Activated CD4-positive, alpha-beta T cell treated with anti-CD3 and anti-CD28 coated beads, Interleukin-2, amount 50 U/mL, for 48 hours (primary cell): ENCODE measurements around the gene ZNF681.
"Not testable (repeated sequence)": the region's sequence is repeated elsewhere in the genome, so short reads cannot be mapped to it uniquely, and the experiment has no call there.

Experiments used
- DNase-seq, 2 experiments: peaks; one replicate each; pipeline ENCODE4 v3.0.0-alpha.2; 2020

Gene ZNF681

DNA sequence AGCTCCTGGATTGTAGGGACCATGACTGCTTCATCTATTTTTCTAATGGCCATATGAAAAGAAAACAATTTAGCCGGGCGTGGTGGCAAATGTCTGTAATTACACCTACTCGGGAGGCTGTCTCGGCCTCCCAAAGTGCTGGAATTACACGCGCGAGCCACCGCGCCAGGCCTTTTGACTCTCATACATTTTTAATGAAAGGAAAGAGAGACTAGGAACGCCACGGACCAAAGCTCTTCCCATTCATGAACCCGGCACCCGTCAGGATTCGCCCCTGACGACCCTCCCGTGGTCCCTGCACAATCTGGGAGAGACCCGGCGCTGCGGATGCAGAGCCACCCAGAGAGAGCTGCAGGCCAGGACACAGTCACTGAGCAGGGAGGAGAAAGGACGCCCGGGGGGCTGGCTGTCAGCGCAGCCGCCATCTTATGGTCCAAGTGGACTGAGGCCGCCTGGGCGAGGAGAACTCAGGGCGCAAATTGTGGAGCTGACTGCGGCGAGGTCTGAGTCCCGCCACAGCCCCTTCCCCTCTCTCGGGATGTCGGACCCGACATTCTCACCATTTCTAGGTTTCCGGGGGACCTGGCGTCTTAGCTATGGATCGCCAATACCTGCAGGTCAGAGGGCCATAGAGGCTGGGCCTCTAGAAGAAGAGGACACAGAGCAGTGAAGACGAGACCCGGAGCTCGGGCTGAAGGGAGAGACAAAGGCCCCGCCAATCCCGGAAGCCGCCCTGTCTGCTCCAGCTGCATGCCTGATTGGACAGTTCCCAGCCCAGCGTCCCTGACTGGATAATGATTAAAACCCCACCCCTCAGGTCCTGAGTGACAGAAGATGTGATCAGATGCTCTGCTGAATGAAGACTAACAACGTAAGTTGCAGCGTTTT, at the start of gene ZNF681:
ZNF681 (minus strand) TSS at position 705 of the 888 bp plus-strand sequence; CDS start at position 563, 142 bp downstream.
- peak; percentile 84 to 89 for DNase-seq

DNA sequence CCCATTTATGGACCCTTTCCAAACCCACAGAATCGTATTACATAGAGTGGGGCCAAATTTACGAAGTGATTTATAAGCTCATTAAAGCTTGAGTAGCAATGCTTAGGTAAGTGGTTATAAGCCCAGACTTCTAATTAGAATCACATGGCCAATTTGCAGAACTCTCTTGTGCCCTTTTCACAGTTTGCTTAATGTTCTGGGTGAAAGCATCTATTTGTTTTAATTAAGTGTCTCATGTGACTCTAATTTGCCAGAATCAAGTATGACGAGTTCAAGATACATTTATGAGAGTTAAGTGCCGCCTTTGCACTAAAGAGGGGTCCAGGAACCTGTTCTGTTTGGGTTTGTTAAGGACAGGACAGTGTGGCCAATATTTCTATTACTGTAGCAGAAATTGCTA, 46.0 kb upstream of the ZNF681 start:
- DNase-seq = no peak

DNA sequence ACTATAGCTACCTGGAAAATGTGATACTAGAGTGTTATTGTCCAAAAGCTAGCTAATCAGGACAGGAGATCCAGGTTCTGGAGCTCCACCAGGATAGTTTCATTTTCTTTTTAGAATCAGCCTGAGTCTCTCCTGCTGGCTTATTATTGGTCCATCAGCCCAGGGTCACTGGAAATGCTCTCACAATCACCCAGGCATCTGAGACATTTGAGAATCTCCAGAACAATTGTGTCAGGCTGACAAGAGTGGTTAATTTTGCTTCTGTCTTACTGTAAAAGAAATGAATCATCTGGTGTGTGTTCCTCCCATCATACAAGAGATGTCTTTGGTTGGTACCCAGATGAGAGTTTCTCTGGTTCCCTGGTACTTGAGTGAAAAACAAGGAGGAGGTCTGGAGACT, 43.6 kb upstream of the ZNF681 start:
- no peak for DNase-seq

DNA sequence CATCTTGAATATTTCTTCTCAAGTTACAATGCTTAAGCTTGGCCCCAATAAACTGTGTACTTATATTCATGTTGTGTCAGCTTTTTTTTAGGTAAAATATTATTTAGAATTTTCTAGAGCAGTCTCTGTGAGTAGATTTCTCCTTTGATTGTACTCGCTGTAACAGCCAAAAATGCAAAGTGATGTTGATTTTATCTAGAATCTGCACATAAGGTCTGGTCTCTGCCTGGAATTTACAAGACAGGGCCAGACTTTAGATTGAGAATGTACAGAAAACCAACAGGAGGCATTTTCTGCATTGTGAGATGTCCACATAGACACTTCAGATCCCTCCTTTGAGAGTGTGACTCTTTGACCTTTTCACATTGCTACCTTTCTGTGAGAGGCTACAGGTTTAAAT, 43.1 kb upstream of the ZNF681 start:
- DNase-seq = no peak

DNA sequence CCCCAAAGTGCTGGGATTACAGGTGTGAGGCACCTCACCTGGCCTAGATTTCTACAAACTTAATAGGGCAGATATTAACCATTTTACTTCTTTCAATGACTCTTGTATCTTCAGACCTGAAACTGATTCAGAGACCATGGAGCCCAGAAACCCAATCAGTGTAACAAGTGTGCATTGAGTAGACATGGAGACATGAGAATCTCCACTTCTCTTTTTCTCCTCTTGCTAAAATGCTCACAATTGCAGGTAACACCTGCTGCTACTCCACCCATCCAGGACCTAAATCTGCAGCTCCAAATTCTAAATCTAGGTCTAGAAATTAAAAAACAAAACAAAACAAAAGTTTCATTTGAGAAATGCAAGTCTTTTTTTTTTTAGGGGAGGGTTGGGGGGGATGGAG, 42.2 kb upstream of the ZNF681 start:
- DNase-seq = no peak

DNA sequence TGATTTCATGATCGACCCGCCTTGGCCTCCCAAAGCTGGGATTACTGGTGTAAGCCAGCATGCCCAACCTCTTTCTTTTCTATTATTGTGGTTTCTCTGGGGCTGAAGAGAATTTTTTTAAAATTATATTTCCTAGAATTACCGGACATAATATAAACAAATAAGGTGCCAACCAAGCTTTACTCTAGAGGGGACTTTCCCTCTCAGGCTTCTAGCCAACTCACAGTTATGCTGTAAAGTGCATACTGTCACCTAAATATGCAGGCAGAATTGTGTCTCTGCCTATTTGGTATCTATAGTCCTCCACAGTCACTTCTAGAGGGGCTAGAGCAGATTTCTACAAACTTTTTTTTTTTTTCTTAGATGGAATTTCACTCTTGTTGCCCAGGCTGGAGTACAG, 41.6 kb upstream of the ZNF681 start:
- DNase-seq = no peak

DNA sequence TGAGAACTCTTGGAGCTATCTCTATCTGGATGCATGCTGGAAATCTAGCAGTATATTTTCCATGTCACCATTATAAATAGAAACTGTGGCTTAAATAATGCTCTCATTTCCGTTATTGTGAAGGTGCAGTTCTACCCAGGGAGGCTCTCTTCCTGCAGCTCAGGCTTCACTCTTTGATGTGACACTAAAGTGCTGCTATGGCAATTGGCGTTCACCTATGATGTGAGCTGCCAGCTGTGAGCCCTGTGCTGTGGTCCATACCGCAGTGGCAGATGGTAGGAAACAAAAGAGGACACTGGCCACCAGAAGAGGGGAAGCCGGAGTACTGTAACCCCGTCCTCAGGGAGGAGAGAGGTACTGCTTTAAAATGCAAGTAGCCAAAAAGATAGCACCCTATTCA, 40.6 kb upstream of the ZNF681 start:
- DNase-seq = peak in 1 of 2 experiments; percentile 9

DNA sequence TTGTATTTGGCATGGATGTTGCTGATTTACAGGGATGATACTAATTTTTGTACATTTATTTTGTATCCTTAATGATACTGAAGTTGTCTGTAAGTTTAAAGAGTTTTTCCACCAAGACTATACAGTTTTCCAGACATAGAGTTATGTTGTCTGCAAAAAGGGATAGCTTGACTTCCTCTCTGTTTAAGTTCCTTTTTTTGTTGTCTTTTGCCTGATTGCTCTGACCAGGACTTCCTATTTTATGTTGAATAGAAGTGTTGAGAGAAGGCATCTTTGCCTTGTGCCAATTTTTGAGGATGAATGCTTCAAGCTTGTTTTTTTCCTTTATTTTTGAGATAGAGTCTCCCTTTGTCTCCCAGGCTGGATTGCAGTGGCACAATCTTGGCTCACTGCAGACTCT, 36.8 kb upstream of the ZNF681 start:
- DNase-seq = no peak

DNA sequence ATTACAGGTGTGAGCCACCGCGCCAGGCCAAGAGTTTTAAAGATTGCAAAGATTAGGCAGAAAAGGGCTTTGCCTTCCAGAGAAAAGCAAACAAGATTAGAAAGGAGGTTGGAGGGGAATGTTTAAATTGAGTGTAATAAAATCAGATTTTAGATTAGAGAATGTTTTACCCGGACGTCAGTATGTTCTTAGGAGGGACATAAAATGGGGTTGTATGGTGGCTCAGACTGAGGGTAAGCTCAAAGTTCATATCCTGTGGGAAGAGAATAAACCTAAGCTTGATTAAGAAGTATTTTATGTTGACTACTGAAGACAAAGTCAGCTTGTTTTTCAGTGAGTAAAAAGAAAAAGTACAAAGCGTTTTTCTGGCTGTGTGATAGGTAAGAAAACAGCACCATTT, 34.1 kb upstream of the ZNF681 start:
- DNase-seq = no peak

DNA sequence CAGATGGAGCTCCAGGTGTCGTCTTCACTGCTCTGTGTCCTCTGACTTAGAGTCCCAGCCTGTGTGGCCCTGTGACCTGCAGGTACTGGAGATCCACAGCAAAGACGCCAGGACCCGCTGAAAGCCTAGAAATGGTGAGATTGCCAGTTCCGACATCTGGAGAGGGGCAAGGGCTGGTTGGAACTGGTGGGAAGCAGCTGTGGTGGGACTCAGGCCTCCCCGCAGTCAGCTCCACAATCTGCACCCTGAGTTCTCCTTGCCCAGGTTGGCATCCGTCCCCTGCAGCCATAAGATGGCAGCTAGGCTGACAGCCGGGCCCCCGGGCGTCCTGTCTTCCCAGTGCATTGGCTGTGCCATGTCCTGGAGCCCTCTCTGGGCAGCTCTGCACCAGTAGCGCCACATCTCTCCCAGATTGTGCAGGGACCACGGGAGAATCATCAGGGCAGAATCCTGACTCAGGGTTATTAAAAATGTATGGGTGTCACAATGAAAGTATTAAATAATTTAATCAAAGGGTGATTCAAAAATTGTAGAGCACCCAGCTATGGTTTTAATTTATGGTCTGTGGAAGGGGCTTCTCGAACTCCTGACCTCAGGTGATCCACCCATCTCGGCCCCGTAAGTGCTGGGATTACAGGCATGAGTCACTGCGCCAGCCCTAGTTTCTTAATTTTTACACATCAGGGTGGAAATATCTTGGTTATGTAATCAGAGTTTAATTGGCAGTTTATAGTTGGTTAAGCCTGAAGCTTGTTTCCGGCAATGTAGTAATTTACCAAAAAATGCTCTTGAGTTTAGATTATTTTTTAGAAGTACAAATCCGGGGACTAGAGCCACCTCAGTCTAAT, 32.2 kb upstream of the ZNF681 start:
- DNase-seq = no peak

DNA sequence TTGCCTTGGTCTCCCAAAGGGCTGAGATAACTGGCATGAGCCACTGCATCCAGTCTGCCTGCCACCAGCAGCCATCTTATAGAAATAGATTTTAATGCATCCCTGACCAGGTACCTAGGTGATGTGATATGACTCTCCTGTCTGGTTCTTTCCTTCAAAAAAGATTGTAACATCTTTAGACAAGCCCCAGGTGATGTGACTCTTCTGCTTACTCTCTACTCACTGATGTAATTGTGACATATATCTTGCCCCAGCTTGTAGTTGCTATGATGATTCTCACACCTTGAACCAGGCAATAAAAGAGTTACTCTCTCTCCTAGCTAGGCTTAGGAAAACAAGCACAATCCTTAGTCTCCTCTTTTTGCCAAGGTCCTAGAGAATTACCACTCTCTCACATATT, 30.6 kb upstream of the ZNF681 start:
- no peak for DNase-seq

DNA sequence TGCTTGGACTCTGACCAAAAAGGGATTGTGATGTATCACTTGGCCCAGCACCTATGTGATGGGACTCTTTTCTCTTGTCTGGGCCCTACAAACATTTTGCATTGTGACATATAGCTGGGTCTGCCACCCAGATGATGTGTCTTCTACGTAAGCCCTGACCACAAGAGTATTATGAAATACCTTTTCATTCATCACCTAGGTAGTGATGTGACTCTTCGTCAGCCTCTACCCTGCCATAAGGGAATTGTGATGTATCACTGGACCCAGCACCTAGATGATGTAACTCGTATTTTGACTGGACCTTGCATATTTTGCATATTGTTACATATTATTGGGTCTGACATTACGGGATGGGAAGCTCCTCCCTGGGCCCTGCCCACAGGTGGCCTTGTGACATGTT, 29.7 kb upstream of the ZNF681 start:
- no peak for DNase-seq

DNA sequence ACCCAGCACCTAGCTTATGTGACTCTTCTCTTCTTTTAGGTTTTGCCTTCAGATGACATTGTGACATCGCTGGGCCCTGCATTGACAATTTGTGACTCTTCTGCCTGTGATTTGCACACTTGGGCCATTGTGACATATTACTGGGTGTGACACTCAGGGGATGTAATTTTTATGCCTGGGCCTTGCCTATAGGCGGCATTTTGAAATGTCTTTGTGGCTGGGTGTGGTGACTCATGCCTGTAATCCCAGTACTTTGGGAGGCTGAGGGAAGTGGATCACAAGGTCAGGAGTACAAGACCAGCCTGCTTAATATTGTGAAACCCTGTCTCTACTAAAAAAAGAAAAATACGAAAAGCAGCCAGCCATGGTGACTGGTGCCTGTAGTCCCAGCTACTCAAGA, 28.4 kb upstream of the ZNF681 start:
- no peak for DNase-seq

DNA sequence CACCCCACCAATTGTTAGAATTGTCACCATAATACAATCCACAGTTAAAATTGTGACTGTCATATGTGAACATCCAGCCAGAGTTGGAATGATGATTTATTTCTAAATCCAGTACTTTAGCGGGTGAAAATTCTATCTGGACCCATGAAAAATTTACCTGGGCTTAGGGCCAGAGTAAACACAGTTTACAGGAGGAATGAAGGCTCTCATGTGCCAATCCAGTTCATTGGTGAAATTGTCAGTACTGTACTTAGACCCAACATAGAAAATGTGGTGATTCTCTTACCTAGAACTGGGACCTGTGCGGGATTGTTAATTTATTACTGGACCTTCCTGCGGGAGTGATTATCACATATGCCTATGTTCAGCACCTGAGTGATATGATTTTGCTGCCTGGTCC, 27.3 kb upstream of the ZNF681 start:
- DNase-seq = no peak

DNA sequence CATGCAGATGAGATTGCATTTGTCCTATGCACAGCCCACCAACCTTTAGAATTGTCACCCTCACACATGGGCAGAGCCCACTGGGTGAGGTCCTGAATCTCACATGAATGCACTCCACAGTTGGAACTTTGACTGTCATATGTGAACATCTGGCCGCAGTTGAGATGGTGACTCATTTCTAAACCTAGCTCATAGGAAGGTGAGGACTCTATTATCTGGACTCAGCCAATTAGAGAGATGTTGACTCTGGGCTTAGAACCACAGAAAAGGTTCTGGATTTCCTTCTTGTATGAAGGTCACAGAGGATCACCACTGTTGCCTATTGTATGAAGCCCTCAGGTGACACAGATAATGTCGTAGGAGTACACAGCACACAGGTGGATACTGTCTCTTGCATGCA, 25.6 kb upstream of the ZNF681 start:
- no peak for DNase-seq

DNA sequence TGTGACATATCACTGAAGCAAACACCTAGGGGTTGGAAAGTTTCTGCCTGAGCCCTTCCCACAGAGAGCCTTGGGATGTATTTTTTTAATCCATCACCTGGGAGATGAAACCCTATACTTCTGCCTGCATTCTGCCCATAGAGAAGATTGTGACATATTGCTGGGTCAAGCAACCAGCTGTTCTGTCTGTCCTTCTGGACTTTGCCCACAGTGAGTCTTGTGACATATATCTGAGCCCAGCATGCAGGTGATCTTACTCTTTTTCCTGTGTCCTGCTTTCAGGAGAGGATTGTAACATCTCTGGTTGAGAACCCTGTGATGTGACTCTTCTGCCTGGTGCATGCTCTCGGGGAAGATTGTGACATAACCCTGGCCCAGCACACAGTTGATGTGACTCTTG, 24.9 kb upstream of the ZNF681 start:
- no peak for DNase-seq

DNA sequence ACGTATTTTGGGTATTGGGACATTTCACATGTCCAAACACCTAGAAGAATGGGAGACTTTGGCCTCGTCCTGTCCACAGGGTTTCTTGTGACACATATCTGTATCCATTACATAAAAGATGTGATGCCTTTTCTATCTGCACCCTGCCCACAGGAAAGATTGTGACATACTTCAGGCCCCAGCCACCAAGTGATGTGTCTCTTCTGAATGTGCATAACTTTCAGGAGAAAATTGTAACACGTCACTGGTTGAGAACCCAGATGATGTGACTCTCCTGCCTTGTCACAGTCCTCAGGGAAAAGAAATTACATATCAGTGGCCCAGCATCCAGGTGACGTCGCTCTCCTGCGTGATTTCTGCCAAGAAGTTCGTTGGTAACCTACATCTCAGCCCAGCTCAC, 21.0 kb upstream of the ZNF681 start:
- no peak for DNase-seq

DNA sequence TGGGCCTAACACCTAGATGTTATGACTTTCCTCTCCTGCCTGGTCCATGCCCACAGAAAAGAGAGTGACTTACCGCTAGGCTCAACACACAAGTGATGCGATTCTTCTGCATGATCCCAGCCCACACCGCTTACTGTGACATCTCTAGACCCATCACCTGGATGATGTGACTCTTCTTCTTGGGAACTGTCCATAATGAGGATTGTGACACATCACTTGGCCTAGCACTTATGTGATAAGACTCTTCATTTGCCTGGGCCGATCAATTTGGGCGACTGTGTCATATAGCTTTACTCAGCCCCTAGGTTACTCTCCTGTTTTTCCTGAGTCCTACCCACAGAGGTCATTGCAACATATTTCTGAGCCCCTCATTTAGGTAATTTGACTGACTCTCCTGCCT, 19.9 kb upstream of the ZNF681 start:
- no peak for DNase-seq

DNA sequence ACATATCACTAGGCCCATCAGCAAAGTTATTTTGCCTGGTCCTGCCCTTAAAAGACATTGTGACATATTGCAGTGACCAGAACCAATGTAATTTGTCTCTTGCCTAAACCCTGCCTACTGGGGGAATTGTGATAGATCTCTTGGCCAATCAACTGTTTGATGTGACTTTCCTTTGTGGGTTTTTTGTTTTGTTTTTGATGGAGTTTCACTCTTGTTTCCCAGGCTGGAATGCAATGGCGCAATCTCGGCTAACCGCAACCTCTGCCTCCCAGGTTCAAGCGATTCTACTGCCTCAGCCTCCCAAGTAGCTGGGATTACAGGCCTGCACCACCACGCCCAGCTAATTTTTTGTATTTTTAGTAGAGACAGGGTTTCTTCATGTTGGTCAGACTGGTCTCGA, 19.3 kb upstream of the ZNF681 start:
- not testable (repeated sequence) for DNase-seq

DNA sequence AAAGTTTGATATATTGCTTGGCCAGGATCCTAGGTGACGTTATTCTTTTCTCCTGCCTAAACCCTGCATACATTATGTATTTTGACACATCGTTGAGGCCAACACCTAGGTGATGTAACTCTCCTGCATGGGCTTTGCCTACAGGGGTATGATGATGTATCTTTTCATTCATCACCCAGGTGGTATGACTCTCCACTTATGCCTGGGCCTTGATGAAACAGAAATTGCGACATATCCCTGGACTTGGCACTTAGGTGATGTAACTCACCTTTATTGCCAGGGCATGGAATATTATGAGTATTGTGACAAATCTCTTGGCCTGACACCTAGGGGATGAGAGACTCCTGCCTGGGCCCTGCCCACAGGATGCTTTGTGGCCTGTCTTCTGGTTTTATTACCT, 18.5 kb upstream of the ZNF681 start:
- no peak for DNase-seq

DNA sequence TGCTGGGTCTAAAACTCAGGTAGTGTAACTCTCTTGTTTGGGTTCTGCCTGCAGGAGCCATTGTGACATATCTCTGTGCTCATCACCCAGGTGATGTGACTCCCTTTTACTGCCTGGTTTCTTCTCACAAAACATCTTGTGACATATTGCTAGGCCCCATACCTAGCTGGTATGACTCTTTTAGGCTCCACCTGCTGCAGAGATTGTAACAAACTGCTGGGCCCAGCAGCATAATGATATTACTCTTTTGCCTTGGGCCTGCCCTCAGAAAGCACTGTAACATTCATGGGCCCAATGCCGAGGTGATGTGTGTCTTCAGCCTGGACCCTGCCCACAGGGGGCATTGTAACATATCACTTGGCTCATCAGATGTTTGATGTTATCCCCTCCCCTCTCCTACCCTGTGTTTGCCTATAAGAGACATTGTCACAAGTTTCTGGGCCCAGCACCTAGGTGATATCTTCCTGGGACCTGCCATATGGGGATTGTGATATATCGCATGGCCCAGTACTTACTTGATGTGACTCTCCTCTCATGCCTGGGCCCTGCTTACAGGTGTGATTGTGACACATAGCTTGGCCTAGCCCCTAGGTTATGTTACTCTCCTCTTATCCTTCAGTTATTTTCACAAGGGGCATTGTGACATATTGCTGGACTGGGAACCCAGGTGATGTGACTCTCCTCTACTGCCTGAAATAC, 18.0 kb upstream of the ZNF681 start:
- DNase-seq = no peak

DNA sequence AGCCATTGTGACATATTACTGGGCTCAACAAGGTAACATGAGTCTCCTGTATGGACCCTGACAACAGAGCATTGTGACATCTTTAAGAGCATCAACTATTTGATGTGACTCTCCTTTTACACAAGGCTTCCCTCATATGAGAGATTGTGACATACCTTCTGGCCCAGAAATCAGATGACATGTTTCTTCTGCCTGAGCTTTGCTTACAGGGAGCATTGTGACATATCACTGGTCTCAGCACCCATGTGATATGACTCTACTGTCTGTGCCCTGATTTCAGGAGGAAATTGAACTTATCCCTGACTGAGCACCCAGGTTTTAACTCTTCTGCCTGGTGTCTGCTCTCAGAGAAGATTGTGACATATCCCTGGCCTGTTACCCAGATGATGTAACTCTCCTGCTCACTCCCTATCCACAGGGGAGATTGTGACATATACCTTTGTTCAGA, 15.9 kb upstream of the ZNF681 start:
- no peak for DNase-seq

DNA sequence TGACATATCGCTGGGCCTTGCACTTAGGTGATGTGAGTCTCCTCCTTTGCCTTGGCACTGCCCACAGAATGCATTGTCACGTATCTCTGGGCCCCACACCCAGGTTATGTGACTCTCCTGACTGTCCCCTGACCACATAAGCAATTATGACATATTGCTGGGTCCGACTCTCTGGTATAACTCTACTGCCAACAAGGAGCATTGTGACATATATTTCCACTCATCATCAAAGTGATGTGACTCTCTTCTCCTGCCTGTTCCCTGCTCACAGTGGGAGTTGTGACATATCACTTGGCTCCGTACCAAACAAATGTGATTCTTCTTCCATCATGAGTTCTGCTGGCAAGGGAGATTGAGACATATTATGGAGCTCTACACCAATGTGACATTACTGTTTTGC, 15.4 kb upstream of the ZNF681 start:
- no peak for DNase-seq

DNA sequence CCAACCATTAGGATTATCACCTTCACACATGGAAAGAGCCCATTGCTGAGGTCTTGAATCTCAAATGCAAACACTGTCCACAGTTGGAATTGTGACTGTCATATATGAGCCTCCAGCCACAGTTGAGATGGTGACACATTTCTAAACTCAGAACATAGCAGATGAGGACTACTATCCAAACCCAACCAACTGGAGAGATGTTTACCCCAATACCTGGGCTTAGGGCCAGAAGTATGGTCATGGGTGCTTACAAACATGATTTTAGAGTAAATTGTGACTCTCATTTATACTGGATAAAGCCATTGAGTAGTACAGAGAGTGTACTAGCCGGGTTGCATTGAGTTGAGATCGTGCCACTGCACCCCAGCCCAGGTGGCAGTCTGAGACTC, 14.0 kb upstream of the ZNF681 start:
- DNase-seq = no peak
